H54 (cell line): ENCODE measurements around the gene NTRK2.

Source experiments
- DNase-seq: peaks from one replicate; pipeline ENCODE4 v3.0.0; 2011; ENCODE audit warnings: low spot score, mixed read lengths; ENCODE audit not compliant: insufficient read length
- FAIRE-seq: peaks from 3 replicates; lab custom pipeline; 2011; peaks lifted over from hg19 to GRCh38; lab: Jason Lieb, UNC
- POLR2A ChIP-seq: IDR thresholded peaks from 2 replicates; pipeline ENCODE4 v1.6.1; 2011; ENCODE audit warnings: low read depth, mild to moderate bottlenecking, low read length

The NTRK2 gene

GRCh38 chr9:84669013-84669287, 579 bp upstream of the NTRK2 start:
- no peak for FAIRE-seq
- DNase-seq = no peak
- no peak for TF ChIP-seq POLR2A

- TF ChIP-seq POLR2A = no peak
- FAIRE-seq (no peak), DNase-seq (no peak)
These were observed 861 bp downstream of the NTRK2 start for GRCh38 chr9:84670138-84671041.

GRCh38 chr9:84671586-84672521, 2.3 kb downstream of the NTRK2 start:
- no peak for DNase-seq
- no peak for TF ChIP-seq POLR2A
- no peak for FAIRE-seq

GRCh38 chr9:84673806-84674205, 4.3 kb downstream of the NTRK2 start:
- no peak for FAIRE-seq
- no peak for DNase-seq
- no peak for TF ChIP-seq POLR2A

- DNase-seq = no peak
- TF ChIP-seq POLR2A = no peak
- no peak for FAIRE-seq
These were observed 7.6 kb downstream of the NTRK2 start for GRCh38 chr9:84677080-84677479.

GRCh38 chr9:84679571-84679970, 10.0 kb downstream of the NTRK2 start:
- no peak for FAIRE-seq

GRCh38 chr9:84681516-84682285, 12.2 kb downstream of the NTRK2 start:
- FAIRE-seq (no peak), DNase-seq (no peak)
- no peak for TF ChIP-seq POLR2A

More at GRCh38 chr9:84679571-84679970, 10.0 kb downstream of the NTRK2 start:
- no peak for TF ChIP-seq POLR2A
- DNase-seq = no peak

- no peak for DNase-seq
- TF ChIP-seq POLR2A = no peak
- no peak for FAIRE-seq
These were observed 16.5 kb downstream of the NTRK2 start for GRCh38 chr9:84686068-84686467.

- no peak for TF ChIP-seq POLR2A
- FAIRE-seq = no peak
These were observed 19.4 kb downstream of the NTRK2 start for GRCh38 chr9:84688956-84689355.

GRCh38 chr9:84691634-84692033, 22.1 kb downstream of the NTRK2 start:
- no peak for FAIRE-seq
- no peak for TF ChIP-seq POLR2A
- no peak for DNase-seq

More at GRCh38 chr9:84688956-84689355, 19.4 kb downstream of the NTRK2 start:
- DNase-seq = no peak

- FAIRE-seq (no peak), DNase-seq (no peak)
- no peak for TF ChIP-seq POLR2A
These were observed 24.7 kb downstream of the NTRK2 start for GRCh38 chr9:84694248-84694647.

GRCh38 chr9:84697042-84697441, 27.5 kb downstream of the NTRK2 start:
- TF ChIP-seq POLR2A = no peak
- DNase-seq (no peak), FAIRE-seq (no peak)

GRCh38 chr9:84697509-84698114, 28.1 kb downstream of the NTRK2 start:
- FAIRE-seq (peak; percentile 55), DNase-seq (peak; percentile 44)
- no peak for TF ChIP-seq POLR2A

- no peak for TF ChIP-seq POLR2A
- no peak for DNase-seq
- FAIRE-seq = no peak
These were observed 28.8 kb downstream of the NTRK2 start for GRCh38 chr9:84698323-84698722.
